UCSD-AML1 (cell line): ENCODE data around the gene MGRN1.

Experiments
- DNase-seq: peaks from one replicate; lab custom pipeline; 2025; ENCODE audit not compliant: unreplicated experiment; lab: John Stamatoyannopoulos, UW

MGRN1 gene

DNA sequence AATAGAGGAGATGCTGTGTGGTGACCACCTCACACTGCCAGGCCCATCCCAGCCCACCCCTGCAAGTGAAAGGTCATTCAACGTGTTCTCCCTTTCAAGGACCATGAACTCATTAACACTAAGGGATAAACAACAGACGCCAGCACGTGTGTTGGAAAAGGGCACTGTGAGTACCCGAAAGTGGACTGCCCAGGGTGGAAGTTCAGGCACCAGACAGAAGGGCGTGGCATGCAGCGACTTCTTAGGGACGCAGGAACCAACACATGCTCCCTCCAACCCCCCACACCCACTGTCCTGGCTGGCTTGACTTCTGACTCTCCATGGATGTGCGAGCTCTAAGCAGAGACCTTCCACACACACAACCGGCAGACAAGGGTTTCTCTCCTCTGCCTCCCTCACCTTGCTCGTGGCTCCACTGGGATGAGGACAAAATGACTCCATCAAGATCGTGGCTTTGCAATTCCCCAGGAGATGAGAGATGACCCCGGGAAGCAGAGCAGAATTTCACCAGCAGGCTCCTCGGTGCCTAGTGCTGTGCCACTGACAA is 20.9 kb upstream of the MGRN1 start:
- DNase-seq: no peak

DNA sequence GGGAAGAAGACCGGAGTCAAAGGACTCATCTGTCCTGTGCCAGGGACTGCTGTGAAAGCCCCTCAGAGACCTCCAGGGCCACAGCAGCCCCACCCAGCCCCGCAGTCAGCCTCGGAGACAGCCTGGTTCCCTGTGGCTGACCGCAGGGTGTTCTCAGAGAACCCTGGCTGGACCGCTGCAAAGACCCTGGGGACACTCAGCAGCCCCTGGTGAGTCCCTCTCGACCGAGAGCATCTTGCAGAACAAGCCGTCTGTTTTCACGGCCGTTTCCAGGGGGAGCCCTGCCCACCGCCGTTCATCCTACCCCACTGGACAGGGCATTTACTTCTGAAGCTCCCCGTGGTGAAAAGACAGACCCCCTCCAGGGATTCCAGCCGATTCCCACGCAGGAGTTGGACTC is 20.2 kb upstream of the MGRN1 start:
- no peak for DNase-seq

DNA sequence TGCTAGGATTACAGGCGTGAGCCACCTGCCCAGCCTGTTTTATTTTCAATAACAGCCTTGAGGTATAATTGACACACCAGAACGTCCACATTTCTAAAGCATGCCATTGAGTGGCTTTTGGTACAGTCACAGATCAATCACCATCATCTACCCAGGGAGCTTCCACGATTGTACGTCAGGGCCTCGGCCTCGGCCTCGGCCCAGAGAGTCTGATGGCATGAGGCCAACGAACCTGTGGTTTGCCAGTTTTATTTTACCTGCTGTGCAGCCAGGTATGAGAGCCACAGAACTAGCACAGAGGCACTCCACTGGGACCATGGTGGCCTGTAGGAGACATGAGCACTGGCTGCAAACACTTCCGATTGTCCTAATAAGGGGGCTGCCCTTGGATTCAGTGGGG is 18.3 kb upstream of the MGRN1 start:
- no peak for DNase-seq

DNA sequence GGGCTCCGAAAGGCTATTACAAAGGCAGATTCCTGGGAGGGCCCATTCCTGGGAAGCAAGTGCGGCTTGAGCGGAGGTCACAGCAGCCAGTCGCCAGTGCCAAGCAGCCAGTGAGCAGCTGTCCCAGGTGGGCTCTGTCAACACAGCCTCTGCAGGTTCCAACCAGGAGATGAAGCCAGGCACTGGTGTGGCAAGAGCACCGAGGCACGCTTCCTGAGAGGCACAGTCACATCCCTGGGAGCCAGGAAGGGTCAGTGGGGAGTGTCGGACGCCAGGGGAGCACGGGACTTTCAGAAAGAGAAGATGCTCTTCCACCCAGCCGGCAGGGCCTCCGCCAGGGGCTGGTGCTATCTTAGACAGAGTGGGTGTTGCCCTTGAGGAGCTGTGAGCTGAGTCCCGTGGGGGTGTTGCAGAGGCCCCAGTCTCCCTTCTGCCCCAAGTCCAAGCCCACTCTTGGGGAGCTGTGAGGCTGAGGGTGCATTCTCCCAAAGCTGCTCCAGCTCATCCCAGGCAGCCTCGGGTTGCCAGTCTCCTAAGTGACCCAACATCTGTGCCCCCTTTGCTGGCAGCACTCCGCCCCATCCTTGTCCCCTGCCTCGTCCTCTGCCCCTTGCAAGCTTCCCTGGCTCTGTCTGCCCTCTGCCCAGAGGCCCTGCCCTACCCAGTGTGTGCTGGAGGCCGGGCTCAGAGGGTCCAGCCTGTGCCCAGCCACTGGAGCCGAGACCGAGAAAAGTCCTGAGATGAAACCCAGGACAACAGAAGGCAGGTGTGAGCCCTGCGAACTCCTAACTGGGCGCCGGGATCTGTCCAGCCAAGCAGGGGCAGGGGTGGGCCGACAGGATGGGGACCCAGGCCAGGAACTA is 16.6 kb upstream of the MGRN1 start:
- no peak for DNase-seq

DNA sequence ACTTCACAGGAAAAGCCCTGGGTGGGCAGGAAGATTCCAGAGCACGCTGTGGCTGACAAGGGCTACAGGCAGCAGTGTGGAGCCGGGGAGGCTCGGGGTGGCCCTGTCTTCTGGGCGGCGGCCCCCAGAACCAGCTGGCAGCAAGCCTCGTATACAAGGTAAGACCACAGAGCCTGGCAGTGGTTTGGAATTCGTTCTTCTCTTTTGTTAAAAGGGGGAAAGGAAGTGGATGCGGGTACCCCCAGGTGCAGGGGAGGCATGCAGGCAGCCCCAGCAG is 16.0 kb upstream of the MGRN1 start:
- DNase-seq: no peak

DNA sequence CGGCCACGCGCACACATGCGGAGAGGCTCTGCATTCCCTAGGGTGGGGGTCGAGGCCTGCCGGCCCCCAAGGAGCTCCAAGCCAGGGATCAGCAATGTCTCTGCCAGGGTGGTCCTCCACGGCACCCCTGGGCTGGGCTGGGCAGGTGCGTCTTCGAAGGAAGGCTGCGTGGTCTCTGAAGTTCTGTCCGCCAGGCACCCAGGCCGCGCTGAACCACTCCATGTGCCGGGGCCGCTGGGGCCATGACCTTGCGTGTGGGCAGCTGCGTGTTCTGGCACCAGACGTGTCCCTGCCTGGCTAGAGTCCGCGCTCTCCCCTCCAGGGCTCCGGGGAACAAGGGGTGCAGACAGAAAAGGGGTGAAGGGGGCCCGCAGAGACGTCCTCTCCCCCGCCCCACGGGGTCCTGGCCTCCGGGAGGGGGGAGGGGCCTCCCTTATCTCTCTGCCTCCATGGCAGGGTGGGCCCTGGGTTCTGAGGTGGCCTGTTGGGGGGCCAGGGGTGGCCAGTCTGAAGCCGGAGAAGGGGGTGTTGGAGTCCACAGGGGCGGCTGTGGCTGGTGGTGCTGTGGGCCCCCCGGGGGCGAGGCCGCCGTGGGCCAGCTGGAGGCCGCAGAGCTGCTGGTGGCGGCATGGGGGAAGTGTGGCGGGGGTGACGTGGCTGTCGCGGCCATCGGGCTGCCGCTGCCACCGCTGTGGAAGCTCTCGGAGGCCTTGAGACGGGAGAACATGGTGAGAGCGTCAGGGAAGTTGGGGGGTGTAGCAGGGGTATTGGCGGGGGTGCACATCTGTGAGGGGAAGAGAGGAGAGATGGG is 15.2 kb upstream of the MGRN1 start:
- no peak for DNase-seq

DNA sequence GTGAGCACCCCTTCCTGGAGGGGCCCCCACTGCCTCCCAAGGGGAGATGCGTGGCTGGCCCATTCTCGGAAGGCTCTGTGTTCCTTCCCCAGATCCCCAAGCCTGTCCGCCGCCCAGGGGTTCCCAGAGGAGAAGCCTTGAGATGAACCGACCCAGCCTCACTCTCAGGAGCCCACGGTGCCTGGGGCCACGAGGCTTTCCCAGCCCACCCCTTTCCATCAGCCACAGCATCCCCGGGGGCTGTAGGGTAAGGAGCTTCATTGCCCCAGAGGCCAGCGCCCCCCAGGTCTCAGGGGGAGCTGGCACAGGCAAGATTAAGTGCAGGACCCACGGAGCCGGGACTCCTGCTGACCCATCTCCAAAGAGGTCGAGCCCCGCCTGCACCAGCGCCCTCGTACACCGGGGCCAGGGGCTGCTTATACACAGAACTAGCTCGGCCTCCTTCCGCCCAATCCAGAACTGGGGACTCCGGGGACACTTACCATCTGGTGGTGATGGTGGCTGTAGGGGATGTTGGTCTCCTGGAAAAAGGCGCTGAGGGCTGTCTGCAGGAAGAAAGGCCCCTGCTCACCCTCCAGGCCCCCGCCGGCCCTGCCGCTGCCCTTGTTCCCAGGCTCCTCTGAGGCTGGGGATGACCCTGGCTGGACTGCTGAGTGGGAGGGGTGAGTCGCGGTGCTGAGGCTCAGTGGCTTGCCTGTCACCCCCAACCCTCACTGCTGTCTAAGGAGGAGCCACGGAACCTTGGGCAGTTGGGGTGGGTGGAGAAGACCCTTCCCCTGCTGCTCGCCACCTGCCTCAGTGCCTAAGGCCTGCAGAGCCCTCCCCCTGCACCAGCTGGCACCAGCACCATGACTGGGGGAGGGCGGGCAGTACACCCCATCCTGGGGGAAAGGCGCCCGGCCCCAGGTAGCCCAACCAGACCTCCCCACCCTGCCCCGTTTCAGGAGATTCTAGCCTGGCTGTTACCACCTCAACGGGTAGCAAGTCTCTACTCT is 14.3 kb upstream of the MGRN1 start:
- no peak for DNase-seq

DNA sequence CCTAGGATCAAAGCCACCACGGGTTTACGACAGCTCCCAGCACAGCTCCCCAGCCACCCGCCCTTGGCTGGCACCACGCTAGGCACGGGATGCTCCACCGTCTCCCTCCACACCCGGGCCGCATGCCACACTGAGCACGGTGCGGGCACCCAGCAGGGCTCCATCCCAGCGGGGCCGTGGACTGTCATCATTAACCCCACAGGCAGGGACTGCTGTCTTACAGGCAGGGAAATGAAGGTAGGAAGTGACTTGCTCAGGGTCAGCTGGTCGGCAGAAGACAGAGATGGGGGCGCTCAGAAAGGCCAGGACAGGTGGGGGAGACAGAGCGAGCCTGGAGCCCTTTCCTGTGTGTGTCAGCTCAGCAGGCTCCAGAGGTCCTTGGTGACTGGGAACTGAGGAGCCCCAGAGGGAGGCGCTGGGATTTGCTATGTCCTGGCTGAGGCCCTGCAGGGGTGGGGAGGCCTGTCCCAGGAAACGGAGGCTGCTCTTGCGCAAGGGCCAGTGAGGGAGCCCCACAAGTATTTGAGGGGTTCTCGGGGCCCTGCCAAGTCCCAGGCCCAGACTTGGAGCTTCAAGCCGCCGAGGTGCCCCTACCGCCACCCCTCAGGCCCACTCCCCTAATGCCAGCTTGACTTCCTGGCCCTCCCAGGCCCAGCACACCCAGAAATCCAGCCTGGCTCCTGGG is 13.1 kb upstream of the MGRN1 start:
- DNase-seq: no peak

DNA sequence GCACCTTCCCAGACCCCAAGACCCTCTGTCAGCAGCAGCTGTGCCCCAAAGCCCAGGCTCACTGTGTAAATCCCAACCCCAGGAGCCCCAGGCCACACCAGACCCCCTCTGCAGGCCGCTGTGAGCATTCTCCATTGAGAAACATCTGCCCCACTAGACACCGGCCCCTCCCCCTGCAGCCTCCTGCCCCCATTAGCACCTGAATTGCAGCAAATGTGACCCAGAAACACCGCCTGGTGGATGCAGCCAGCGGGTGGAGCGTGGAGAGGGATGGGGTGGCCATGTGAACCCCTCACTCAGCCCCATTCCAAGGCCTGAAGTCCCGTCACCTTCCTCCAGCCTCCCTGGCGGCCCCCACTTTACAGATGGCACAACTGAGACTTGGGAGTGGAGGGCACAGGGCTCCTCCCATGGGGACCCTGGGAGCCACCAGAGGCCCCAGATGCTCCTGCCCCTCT is 12.1 kb upstream of the MGRN1 start:
- DNase-seq: no peak

DNA sequence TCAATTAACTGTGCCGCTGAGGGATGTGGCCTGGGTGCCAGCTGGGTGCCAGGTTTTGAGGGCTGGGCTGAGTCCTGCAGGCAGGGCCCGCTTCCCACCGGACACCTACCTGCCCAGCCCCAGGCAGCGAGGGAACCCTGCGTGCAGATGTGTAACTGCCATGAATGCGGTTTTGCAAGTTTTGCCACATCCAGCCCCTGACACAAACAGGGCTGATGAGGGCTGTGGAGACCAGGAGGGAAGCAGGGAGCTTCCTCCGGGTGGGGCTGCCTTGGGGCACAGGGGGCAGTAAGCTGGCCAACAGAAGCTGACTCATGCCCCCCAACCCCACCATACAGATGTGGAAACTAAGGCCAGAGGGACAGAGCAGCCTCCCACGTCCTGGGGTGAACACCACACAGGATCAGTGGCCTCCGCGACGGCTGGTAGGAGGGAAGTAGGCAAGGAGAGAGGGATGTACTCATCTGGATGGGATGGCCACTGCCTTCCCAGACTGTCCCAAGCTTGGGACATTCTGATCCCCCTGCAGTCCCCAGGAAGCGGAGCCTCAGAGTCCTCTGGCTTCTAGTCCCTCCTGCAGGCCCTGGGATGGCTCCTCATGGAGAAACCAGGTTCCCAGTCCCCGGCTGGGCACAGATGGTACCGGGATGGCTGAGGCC is 11.5 kb upstream of the MGRN1 start:
- no peak for DNase-seq

DNA sequence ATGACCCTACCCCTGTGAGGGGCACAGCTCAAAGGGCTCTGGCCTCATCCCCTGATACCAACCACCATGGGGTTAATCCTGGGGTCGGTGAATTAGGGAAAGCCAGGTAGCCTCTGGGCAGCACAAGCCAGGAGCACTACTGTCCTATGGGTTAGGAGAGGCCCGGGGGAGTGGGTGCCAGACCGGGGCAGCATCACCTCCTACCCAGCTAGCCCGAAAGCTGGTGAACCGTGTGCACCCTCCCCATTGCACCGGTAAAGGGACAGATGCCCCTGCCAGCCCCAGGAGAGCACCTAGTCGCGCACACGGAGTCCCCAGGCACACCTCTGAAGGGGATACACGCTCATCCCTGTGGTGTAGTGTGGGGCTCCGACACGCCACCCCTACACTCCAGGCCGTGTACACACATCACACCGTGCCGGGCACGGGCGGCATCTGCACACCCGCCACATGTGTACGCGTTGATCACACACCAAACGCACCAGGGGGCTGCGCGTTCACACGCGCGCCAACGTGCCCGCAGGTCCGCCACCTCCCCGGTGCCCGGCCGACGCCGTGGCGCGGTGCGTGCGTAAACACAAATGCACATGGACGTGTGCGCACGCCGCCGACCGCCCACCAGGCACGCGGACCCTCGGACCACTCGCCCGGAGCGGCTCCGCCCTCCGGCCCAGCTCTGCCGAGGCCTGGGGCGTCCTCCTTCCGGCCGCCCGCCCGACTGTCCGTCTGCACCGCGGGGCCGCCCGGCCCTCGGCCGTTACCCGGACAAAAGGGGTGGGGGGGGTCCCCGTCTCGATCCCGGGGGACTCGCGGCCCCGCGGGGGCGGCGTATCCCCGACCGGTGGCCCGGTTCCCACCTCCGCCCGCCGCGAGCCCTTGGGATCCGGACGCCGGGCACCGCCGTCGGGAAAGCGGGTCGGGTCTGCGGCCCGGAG is 10.7 kb upstream of the MGRN1 start:
- DNase-seq: peak; percentile 35

DNA sequence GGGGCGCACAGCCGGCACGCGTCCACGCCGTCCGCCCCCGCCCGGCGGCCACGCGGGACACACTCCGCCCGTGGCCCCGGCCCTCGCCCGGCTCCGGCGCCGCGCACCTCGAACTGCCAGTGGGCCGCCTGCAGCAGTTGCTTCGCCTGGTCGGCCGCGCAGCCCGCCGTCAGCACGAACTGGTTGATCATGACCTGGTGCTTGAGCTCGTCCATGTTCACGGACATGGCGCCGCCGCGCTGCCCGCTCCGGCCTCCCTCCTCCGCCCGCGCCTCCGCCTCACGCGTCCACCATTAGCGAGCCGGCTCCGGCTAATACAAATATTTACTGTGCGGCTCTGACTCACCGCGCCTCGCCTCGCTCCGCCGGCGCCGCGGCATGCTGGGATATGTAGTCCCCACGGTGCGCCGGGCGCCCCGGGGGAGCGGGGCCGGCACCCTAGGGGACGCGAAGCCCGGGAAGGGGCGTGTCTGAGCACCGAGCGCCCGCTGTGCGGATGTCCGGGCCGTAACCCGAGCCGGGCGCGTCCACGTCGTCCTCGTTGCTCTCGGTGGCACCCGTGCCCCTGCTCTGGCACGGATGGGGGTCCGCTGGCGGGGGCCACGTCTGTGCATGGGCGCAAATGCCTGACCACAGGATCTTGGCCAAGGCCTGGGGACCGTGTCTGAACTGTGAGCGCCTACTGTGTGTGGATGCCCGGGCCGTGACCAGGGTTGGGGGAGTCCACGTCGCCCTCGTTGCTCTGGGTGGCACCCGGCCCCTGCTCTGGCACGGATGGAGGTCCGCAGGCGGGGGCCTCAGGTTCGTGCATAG is 9.8 kb upstream of the MGRN1 start, which contains the start of gene UBALD1:
TSS of gene UBALD1 (minus strand) at position 318 of the 813 bp plus-strand sequence. CDS start at position 227, 91 bp downstream.
- DNase-seq: peak; percentile 87

DNA sequence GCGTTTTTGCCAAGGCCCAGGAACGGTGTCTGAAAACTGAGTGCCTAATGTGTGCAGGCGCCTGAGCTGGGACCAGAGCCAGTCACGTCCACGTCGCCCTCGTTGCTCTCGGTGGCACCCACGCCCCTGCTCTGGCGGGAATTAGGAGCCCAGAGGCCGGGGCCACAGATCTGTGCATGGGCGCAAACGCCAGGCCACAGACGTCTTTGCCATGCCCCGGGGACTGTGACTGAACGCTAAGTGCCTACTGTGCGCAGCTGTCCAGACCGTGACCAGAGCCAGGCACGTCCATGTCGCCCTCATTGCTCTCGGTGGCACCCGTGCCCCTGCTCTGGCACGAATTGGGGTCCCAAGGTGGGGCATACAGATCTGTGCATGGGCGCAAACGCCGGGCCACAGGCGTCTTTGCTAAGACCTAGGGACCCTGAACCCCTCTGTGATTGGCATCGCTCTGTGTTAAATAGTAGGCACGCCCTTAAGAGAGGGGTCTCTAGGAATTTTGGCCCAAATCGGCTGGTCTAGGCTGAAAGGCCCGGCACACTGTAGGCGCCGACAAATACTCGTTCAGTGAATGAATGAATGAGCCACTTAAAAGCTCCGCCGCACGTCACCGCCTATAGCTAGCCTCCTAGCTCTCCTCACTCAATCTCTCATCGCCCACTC is 9.1 kb upstream of the MGRN1 start:
- DNase-seq: no peak

DNA sequence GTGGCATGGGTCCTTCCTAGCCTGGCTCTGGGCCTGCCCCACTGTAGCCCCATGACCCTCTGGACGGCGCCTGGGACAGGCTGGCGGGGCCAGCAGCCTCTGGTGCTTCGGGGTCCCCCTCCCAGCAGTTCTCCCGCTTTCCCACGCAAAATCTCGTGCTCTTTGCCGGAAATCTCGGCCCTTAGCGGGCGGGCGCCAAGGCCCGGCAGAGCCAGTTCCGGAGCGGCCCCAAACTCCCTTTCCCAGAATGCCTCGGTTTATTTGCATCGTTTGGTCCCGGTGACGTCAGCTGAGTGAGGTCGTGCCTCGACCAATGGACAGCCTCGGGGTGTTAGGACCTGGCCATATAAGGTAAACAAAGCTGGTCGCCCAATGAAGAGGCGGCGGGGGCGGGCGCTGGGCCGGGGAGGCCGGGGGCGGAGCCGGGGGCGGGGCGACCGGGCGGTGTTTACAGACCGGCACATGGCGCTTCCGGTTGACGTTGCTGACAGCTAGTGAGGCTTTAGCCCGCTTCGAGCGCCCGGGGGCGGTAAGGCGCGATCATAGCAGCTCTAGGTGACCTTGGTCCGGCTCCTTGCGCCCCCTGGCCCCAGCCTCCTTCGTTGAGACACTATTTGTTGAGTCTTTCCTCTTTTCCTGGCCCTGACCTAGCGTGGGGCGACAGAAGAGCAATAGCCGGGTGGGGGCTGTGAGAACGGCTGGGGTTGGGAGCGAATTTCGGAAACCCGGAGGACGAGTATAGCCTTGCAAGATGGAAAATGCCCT is 8.4 kb upstream of the MGRN1 start:
- DNase-seq: peak; percentile 98

DNA sequence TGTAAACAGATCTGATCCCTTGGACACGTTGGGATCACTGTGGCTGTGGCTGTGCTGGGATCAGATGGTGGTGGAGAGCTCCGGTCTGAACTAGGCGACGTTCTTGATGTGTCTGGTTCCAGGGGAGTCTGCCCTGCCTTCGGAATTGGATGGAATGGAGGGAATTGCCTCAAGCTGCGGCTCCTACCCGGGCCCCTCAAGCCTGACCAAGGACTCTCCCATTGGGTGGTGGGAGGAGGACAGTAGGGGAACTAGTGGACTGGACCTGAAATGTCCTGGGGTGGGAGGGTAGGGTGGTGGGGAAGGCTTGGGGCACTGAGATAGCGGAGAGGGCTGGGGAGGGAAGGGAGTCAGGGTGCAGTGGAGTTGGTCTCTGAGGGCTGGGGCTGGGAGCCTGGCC is 6.7 kb upstream of the MGRN1 start:
- no peak for DNase-seq

DNA sequence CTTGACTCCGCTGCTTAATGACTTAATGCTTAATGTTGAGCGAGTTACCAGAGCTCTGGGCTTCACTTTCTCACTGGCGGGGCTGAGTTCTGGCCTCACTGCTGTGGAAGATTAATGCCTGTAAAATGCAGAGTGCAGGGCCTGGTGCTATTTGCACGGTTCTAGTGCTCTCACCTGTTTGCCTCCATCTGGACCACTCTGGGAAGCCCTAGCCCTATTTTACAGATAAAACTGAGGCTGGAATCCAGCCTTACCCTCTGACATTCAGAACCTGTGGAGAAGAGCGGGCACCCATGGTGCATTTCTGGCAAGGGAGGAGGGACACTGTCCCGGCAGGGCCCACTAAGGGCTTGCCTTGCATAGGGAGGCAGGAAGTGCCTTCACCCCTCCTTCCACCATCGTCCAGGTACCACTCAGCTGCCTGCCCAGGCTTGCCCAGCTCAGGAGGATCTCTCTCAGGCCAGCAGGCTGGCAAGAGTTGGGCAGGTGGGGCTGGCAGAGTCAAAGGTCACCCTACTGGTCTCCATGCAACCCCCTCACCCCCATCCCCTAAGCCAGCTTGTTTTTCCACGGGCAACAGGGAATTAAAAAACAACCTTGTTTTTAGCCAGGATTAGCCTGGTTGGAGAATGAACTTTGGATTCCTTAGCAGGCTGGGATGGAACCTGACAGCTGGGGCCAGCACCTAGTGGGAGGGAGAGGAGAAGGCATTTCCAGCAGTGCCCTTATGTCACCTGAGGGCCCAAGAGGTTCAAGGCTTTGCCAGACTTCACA is 5.8 kb upstream of the MGRN1 start:
- DNase-seq: no peak
